Measurements from ENCODE around the gene SIN3A.
"Not testable (repeated sequence)": the region's sequence is repeated elsewhere in the genome, so short reads cannot be mapped to it uniquely, and the experiment has no call there.

Gene SIN3A

GRCh38 chr15:75449585-75450306 is 1.7 kb downstream of the SIN3A start:
- DNase-seq, result no peak

DNA sequence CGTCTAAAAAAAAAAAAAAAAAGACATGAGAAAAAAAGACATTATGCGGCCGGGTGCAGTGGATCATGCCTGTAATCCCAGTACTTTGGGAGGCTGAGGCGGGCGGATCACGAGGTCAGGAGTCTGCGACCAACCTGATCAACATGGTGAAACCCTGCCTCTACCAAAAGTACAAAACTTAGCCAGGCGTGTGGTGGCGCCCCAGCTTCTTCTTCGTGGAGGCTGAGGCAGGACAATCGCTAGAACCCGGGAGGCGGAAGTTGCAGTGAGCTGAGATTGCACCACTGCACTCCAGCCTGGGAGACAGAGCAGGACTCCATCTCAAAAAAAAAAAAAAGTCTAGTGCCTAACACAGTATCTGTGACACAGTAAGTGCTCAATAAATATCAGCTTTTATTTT is 3.3 kb downstream of the SIN3A start:
- not testable (repeated sequence) for DNase-seq

DNA sequence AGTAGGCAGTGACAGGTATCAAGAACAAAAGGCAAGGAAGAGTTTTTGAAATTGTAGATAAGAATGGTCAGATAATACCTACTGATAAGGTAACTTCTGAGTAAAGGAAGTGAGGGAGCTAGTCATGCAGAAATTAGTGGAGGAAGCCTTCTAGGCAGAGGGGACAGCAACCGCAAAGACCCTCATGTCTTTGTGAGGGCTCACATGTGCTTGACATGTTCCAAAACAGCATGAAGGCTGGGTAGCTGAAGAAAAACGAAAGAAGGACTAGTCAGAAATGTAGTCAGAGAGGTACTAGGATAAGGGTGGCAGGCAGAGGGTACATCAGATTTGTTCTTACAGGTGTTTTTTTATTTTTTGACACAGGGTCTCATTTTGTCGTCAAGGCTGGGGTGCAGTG is 5.3 kb downstream of the SIN3A start:
- no peak for DNase-seq

DNA sequence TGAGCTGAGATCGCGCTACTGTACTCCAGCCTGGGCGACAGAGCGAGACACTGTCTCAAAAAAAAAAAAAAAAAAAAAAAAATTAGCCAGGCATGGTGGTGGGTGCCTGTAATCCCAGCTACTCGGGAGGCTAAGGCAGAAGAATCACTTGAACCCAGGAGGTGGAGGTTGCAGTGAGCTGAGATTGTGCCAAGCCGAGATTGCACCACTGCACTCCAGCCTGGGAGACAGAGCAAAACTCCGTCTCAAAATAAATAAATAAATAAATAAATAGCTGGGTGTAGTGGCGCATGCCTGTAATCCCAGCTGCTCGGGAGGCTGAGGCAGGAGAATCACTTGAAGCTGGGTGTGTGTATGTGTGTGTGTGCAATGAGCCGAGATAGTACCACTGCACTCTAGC is 6.2 kb downstream of the SIN3A start:
- DNase-seq, result not testable (repeated sequence)

- not testable (repeated sequence) for DNase-seq
These were observed 7.5 kb downstream of the SIN3A start for GRCh38 chr15:75443972-75444453.

DNA sequence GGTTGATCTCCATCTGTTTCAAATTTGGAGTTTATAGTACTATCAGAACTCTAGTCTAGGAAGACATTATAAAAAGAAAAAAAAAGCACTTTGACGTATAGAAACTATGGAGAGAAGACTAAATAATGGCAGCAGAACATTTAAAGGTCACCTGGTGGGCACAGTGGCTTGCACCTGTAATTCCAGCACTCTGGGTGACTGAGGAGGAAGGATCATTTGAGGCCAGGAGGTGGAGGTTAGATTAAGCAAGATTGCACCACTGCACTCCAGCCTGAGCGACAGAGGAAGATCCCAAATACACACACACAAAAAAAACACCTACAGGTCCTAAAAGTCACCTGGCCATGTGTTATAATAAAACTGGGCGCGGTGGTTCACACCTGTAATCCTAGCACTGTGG is 13.8 kb downstream of the SIN3A start:
- DNase-seq, result no peak

DNA sequence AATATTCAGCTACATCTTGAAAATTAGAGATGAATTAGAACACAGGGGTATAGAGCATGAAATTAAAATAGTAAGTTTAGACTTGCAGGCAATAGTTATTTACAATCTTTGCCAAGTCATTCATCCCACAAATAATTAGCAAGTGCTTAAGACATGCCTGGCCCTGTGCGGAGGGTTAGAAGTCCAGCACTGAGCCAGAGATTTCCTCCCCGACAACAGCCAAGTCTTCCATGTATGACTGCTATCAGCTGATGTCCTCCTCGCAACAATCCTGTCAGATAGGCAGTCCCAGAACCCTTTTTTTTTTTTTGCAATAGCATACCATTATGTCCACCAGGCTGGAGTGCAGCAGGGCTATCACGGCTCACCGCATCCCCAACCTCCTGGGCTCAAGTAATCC is 14.6 kb downstream of the SIN3A start:
- DNase-seq, result no peak

DNA sequence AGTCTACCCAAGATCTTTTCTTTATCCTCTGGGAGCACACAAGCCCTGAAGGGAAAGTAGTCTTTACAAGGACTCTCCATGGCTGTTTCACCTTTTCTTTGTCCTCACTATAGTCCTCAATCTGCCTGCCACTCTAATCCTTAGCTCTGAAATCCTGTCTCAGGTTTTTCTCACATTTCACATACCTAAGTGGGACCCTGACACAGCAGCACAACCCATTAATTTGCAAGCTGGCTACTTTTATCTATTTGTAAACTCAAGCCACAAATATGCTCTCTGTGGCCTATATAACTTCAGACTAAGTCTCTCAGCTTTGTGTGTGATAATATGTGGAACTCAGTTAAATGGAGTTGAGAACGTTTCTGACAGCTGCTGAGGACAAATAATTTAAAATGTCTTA is 19.8 kb downstream of the SIN3A start:
- DNase-seq, result no peak

- DNase-seq, result no peak
These were observed 20.2 kb downstream of the SIN3A start for GRCh38 chr15:75431270-75431669.

- DNase-seq, result no peak
These were observed 21.2 kb downstream of the SIN3A start for GRCh38 chr15:75430259-75430658.

DNA sequence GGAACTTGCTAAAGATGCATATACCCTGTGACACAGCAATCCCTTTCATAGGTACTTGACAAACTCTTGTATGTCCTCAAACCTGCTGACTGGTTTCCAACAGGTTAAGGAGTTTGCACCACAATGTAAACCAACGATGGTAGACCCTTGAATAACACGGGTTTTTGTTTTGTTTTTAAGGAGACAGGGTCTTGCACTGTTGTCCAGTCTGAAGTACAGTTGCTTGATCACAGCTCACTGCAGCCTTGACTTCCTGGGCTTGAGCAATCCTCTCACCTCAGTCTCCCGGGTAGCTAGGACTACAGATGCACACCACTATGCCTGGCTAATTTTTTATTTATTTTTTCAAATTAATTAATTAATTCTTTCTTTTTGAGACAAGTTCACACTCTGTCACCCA is 23.3 kb downstream of the SIN3A start:
- no peak for DNase-seq

- DNase-seq, result no peak
These were observed 25.5 kb downstream of the SIN3A start for GRCh38 chr15:75425966-75426500.

DNA sequence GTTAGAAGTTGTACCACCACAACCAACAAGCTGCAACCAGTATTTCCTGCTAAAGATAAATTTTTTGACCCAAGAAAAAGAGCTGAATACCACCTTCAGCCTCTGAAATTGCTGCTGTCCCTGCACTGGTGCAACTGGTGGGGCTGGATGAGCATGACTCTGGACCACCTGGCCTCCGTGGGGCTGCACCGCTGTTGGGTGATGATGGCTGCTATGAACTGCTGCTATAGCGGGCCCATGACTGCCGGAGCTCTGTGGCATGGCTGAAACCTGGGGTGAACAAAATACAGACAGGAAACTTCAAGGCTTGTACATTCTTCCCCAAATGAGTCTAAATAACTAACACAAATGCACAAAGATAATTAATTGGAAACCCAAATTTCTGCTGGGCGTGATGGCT is 28.9 kb downstream of the SIN3A start:
- DNase-seq, result no peak

GRCh38 chr15:75420698-75421097 is 30.8 kb downstream of the SIN3A start:
- DNase-seq, result no peak

DNA sequence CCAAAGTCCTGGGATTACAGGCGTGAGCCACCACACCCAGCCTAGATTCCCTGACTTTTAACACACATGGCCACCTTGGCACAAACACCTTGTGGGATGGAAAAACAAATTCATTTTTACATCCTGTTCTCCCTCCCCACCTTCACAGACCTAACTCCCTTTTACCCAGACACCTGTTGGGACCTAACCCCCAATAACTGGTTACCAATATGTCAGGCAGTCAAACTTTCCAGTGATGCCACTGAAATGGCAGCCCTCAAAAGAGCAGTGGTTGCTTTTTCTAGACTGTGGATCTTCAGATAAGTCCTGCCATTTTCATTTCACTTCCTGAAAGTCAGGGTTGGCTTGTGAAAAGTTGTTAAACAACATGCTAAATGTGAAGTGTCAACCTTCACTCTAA is 34.9 kb downstream of the SIN3A start:
- DNase-seq, result no peak

GRCh38 chr15:75410196-75410595 is 41.3 kb downstream of the SIN3A start:
- no peak for DNase-seq

DNA sequence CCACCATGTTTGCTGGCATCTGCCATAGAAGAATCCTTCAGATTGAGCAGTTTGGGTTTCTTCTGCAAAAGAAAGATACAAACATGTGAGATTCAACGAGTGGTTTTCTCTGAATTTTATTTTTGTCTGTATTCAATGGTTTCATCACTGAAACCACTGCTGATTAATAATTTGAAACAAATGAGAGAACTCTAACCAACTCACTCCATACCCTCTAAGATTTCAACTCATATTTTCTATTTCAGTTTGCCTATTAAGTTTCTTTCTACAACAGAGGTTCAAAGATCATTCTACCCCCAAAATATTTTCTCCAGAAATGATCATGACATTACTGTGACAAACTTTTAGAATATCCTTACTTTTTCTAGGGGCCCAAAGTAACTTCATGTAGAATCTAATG is 44.4 kb downstream of the SIN3A start:
- no peak for DNase-seq

DNA sequence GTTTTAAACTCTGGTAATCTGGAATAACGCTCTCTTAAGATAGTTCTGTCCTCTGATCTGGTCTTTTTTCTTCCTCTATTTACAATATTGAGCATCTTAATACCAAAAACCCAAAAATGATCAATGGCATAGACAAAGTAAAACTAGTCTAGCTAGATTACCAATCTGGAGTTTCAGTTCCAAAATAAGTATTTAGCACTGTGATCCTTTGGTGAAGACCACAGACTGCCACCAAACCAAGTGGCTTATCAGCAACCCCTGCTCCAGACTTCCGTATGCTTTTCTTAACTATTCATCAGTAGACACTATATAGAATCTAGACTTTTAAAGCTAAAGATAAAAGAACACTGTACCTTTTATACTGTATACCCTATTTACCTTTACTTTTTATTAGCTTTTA is 47.6 kb downstream of the SIN3A start:
- DNase-seq, result no peak

DNA sequence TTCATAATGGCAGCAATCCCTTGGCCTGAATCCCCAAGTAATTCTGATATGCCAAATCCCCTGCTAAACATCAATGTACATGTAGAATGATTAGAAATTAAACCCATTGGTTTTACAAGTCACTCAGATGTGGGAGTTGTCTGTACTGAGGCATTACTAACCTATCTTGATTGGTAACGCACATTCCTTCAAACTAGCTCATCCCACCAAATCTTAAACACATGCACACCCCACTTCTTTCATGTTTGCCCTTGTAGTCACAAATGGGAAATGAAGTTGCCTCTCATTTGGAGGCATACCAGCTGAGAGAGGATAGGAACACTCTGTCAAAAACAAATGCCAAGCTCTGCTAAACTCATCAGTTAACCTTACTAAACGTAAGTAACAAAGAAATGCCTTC is 54.0 kb downstream of the SIN3A start:
- no peak for DNase-seq

DNA sequence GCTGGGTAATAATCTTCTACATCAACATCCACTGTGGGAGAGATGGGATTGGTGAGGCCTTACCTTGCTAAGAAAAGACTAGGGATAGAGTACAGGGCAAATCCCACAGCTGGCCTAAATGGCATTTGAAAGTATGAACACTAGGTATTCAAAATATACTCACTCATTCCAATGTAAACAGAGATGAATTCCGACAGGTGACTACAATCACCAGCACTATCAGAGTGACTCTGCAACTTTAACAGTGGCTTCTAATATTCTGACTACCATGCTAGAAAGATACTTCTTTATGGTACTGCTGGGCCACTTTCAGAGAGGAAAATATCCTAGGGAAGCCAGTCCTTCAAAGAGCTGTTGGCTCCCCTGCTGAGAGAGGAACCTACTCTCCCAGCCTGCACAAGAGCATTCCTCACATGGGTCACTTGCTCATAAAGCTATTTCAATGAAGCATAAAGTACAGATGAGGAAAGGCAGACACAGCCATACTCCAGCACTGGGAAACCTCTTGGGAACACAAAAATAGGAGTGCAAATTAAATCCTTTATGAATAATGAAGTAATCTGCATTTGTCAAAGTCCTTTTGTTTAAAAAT is 61.6 kb downstream of the SIN3A start:
- no peak for DNase-seq

- DNase-seq, result not testable (repeated sequence)
These were observed 67.5 kb downstream of the SIN3A start for GRCh38 chr15:75383986-75384385.

DNA sequence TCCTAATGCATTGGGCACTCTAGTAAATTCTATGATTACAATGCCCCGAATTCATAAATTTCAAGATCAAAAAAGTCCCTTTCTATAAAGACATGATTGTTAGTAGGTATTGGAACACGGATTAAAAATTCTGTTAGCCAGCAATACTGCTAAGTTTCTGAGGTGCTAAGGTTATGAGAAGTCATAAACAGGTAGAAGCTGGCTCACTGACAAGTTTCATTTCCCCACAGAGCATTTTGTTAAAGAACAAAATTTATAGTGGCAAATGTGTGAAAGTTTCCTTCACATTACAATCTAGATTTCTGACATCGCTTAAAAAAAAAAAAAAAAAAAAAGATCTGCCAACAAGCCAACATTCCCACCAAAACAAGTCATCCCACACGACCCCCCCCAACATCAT is 70.7 kb downstream of the SIN3A start:
- DNase-seq, result no peak

- no peak for DNase-seq
These were observed 79.4 kb downstream of the SIN3A start for GRCh38 chr15:75371901-75372688.

DNA sequence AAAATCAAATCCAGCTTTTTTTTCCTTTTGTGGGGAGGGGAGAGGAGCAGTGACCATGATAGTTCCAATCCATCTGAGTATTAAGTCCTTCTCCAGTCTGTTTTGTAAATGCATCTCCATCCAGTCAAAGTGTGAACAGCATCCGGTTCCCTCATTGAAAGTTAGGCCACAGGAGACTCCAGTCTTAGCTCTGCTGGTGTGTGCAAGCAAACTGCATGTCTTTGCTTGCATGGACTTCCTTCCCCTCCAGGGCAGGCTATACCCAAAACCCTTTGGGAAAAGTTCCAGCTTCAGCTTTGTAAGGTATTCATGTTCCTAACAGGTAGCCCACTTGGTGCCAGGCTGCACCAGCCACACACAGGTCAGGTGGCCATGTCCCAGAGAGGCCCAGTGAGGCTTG is 80.0 kb downstream of the SIN3A start:
- no peak for DNase-seq
